Hematopoietic multipotent progenitor cell treated with erythropoietin and hydrocortisone succinate and interleukin-3 and kit ligand, for 15 days (in vitro differentiated cells): ENCODE measurements around the gene MOB1A.
"Not testable (repeated sequence)": the region's sequence is repeated elsewhere in the genome, so short reads cannot be mapped to it uniquely, and the experiment has no call there.

Experiments used
- DNase-seq: peaks from one replicate; pipeline ENCODE4 v3.0.0-alpha.2; 2015; ENCODE audit warnings: low spot score

MOB1A gene

DNA sequence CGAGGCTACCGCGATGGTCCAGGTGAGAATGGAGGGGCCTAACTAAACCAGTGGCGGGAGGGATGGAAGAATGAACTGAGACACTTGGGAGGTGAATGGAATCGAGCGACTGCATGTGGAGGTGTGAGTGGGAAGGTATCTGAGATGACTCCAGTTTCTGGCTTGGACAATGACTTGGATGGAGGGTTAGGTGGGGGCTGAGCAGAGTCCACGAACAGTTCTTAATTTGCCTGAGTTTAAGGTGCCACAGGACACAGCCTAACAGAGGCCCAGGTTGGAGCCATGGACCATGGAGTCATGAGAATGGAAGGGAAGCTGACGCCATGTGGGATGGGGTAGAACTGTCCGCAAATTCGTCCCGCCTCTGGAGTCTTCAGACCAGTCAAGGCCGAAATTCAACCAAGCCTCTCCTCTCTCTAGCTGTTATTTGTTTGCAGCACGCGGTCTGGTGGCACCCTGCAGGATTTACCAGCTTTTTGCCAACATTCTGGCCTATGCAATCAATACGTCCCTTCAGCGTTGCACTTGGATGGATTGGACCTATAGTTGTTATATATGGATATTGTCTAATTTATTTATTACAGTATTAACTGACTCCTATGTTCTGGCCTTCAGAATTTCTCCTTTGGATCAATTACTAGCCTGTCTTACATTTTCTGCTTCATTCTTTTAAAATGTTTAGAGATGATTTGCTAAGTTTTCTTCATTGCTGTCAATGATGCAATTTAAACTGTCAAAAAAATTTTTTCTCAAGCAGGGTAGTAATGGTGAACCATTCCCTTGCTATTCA, 30.0 kb downstream of the MOB1A start:
- no peak for DNase-seq

DNA sequence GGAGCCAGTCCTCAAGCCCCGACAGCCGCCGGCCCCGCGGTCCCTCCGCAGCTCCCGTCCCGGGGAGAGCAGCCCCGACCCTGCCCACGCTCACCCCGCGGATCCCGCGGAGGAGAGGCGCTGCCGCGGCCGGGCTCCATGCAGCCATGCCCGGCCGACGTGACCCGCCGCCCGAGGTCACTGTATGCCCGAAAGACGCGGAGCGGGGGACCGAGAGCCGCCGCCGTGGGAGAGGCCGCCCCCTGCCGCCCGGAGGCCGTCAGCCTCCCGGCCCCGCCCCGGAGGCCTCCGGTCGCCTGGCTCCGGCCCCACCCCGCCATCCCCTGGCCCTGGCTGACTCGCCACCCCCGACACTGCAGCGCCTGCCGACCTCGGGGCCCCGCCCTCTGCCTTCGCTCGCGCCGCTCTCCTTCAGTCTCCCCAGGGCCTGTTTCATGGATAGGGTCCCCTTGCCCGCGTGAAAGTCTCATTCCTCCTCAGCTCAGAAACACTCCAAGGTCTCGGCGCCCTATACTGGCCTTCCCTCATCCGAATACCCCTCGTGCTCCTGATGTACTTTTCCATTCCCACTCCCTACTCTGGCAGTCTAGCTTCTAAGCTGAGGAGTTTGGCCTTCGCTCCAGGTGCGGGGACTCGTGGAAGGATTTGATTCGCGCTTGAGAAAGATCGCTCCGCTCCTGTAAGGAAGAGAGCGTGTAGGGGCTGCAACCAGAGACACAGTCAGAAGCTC, 30.8 kb downstream of the MOB1A start, which contains the start of gene BOLA3:
Gene BOLA3, minus strand, starts transcription at position 186 of the 730 bp plus-strand sequence. Its CDS starts 38 bp downstream, at position 148.
- peak; percentile 89 for DNase-seq

DNA sequence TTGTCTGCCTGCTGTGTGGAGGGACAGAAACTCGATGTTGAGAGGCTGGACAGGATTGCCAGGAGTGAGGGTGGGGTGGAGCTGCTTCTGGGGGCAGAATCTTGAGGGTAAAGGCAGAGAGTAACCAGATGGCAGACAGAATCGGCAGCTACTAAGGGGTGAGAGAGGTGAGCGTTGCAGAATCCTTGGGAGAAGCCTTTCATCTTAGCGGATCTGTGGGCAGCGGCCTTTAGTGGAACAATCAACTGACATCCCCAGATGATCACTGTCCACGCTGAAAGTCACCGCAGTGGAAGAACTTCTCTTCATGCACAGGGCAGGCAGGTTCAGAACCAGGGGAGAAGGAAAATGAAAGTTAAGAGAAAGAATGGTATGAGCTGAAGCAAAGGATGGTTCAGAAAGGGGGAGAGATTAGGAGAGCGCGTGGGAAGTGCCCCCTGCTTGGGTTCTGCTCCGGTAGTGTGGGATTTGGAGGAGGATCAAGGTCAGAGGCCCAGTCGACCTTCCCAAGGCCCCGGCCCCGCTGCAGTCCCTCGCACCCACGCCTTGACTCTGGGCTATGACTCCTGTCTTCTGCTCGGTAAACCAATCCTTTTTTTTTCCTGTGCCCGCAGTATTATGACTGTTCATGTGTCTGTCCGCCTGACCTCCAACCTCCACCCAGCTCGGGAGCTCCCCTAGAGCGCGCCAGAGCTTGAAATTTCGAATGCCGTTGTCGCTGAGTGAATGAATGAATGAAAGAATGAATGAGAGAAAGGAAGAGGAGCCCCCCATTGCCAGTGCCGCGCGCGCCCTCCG, 31.6 kb downstream of the MOB1A start:
- DNase-seq, result no peak

DNA sequence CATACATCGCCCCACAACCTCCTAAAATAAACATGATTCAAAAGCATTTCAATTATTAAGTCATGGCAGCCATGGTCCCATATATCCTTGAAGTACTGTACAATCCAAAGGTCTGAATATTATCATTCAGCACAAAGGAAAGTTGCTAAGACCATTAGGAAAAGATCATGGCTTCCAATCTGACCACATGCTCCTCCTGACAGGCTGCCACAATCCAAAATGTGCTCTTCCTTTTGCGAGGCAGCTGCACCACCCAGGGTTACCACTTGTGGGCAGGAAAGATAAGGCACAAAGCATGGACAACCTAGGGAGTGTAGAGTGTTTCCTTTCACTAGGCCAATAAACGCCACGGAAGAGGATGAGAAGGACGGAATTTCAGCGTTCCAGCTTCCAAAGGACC, 36.3 kb downstream of the MOB1A start:
- DNase-seq, result peak; percentile 41

DNA sequence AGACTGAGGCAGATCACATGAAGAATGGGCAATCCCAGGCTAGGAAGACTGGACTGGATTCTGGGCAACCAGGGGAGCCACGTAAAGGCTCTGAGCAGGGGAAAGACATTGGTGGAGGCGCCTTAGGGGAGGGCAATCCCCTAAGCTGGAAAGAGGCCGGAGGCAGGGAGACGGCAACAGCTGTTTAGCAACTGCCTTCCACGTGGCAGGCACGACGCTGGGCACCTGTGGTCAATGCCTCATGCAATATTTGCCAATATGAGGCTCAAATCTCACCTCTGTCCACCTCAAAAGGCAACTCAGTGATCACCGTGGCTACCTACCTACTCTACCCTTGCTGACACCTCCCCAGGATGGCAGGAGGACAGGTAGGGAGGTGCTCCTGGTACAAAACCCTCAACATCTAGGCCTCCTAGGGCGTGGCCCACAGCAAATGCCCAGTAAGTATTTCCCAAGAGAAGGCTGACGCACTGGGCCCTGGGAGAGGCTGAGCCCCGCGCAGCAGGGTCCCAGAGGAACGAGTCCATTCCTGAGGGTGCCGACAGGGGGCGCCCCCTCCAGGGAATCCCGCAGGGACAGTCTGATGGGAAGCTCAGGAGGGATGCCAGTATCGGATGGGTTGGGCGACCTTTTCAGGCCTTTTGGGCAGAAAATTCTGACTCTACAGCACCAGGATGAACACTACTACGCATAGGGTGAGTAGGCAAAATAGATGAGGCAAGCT, 39.9 kb downstream of the MOB1A start:
- no peak for DNase-seq

DNA sequence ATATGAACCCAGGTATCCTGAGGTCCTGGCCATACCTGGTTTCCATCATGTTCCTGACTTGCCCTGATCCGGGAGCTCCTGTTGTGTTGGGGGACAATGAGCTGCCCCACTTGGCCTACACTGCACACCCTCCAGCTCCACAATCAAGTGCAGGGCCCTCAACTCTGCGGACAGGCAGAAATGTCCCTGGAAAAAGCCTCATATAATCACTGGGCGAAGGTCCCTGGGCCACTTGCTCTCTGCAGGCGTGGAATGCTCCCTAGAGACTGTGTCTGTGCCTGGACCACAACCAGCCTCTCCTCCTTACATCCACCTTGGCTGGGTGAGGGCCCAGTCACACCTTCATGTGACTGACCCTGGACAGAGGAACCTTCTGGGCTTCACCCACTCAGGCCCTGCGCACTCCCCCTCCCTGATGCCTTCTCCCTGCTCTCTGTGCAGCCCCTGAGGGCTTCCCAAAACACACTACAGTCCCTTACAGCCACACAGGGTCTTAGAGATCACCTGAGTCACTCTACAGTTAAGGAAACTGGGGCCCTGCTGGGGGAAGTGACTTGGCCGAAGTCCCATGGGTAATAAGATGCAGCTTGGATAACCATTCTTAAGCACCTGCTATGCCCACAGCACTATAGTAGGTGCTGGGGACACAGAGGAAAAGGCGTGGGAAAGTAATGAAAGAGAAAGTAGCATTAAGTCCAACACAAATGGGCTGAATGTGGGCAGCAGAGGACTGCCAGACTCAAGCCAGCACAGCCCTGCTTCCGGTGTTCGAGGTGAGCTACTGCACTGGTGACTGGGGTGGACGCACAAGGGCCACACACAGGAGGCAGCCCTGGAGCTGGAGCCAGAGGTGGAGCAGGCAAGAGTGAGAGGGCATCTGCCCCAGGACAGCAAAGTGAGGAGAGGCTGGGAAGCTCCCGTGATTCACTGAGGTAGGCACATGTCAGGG, 40.8 kb downstream of the MOB1A start:
- no peak for DNase-seq

DNA sequence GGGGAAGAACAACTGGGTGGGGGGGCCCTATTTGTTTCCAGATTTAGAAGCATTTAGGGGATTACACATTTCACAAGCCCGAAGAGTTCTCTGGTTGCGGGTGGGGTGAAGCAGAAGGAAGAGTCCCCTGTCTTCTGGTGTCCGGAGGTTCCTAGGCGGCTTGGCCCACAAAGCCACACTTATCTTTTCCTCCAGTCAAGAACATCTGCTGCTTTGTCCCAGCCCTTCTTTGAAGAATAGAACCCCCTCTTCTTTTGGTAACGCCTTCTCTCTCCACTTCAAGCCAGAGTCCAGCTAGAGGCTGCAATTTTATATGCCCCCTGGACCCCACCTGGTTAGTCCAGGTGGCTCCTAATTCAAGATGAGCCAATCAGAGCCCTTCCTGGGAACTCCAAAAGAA, 46.8 kb downstream of the MOB1A start:
- peak; percentile 49 for DNase-seq

DNA sequence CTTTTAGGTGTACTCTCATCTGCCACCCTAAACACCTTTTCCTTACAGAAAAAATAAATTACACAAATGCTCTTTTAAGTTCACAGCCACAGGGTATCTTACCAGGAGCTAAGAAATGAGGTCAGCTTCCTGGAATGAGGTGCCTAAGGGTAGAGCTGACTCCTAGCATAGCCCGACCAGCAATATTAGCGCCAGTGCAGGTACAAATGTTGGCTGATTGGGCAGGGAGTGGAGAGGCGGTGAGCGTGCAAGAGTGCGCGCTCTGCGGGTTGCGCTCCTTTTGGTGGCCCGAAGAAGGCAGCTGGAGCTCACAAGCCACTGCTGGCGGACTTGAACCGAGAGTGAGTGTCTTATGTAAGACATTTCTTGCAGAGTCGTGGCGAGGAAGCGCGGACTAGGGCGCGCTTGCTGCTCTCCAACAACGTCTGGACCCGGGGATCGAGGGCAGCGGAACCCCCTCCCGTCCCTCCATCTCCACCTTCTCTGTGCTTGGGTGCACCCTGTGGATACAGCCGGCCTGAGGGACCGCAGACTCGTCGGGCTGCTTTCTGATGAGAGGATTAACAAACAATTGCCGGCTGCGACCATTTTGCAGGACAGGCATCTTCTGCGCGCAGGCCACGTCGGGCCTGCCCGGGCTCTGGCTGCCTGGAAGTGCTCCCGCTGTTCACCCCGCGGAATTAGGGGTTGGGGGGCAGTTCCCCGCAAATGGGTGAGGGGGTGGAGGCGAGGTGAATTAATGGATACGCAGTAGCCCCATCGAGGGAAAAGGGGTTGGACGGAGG, 48.3 kb downstream of the MOB1A start:
- no peak for DNase-seq

DNA sequence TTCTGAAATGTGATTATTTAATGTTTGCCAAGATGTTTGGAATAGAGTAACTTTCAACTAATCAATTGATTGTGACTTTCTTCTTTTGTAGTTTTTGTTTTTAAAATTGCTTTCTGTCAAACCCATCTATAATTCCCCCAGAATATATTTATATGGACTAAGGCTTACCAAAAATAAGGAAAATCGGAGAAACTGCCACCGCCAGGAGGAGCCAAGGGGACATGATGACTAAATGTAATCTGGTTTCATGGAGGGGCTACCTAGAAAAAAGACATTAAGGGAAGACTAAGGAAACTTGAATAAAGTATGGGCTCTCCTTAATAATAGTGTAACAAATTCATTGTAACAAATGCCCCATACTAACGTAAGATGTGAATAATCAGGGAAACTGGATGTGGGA, 50.5 kb downstream of the MOB1A start:
- no peak for DNase-seq

DNA sequence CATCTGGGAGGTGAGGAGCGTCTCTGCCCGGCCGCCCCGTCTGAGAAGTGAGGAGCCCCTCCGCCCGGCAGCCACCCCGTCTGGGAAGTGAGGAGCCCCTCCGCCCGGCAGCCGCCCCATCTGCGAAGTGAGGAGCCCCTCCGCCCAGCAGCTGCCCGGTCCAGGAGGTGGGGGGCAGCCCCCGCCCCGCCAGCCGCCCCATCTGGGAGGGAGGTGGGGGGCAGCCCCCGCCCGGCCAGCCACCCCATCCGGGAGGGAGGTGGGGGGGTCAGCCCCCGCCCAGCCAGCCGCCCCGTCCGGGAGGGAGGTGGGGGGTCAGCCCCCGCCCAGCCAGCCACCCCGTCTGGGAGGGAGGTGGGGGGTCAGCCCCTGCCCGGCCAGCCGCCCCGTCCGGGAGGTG, 54.7 kb downstream of the MOB1A start:
- not testable (repeated sequence) for DNase-seq

DNA sequence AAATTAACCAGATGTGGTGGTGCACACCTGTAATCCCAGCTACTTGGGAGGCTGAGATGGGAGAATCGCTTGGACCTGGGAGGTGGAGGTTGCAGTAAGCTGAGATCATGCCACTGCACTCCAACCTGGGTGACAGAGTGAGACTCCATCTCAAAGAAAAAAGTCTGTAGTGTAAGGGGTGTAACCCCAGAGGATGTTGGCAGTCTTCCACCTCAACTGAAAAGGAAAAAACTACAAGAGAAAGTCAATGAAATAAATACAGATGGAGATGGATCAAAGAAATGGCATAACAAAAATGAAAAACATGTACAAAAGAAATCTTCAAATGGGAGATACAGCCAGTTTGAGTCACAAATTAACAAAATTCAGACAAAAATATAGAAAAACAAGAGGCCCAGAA, 56.8 kb downstream of the MOB1A start:
- not testable (repeated sequence) for DNase-seq

DNA sequence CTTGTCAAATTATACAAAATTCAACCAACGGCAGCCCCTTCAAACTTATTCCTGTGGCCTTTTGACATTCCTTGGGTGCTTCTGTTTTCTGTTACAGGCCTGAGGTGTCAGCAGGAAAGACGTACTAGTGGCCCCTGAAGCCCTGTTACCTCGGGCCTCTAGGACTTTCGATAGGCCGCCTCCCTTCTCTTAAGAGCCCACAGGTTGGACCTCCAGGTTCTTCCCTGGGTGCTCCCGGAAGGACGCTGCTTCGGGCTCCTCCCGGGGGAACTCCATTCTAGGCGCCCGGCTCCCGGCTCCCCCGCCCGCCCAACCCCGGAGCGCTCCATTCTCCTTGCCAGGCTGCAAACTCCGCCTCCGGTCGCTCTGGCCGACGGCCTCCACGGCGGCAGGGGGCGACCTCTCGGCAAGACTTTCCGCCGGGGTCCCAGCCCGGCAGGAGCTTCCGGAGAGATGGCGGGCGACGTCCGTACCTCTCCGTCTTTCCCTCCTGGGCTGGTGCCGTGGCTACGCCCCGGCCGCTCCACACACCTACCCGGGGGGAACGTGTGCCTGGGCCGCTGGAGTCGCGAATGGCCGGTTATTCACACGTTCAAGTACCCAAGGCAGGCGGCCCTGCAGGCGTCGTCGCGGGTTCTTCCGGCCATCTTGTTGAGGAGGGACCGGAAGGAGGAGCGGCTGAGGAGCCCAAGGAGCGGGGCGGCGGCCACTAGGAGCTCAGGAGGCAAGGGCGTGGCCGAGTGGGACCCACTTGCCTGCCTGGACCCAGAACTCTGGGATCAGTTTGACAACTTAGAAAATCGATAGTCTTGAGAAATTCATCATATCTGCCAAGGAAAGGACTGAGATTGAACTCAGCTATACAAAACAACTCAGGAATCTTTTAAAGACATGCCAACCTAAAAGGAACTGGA, 58.5 kb downstream of the MOB1A start:
- peak; percentile 85 for DNase-seq

DNA sequence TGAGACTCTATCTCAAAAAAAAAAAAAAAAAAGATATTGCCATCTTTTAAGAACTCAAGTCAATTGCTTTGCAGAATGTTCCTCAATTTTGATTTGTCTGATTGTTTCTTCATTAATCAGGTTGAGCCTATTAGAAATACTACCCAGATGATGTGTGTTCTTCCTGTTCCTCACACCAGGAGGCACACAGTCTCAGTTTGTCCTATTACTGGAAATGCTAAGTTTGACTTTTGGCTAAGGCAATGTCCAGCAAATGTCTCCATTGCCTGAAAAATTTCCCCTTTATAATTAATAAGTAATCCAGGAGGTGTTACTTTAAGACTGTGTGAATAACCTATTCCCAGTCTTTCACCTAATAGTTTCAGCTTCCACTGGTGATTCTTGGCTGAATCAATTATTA, 59.3 kb downstream of the MOB1A start:
- DNase-seq, result peak; percentile 28

DNA sequence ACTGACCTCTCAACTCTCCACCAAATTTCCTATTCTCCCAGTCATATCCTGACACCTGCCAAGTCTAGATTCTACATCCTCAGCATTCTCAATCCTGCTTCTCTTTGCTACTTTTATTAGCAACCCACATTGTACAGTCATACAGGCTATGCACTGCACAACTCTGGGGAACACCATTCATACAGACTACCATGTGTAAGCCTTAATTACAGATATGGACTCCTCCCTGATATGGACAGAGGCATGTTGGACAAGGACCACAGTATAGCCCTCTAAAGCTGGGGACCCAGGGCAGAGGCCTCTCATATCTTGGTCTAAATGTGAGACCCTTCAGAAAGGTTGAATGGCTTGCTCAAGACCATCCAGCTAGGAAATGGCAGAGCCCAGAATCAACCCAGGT, 67.3 kb downstream of the MOB1A start:
- no peak for DNase-seq

DNA sequence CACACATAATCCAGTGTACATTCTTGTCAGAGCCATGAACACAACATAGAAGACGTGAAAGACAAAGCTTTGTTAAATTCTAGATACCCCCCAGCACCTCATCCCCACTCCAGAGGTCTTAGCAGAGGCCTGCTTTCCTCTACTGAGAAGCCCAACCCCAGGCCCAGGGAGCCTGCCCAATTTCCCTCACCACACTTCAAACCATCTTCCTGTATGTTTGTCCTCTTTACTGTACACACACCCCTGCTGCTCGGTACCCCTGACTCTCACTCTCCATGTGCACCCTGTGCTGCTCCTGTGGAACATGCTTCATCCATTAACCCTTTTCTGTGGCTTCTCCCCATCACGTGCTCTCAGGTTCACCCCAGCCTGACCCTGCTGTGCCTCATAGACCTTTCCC, 68.1 kb downstream of the MOB1A start:
- no peak for DNase-seq

DNA sequence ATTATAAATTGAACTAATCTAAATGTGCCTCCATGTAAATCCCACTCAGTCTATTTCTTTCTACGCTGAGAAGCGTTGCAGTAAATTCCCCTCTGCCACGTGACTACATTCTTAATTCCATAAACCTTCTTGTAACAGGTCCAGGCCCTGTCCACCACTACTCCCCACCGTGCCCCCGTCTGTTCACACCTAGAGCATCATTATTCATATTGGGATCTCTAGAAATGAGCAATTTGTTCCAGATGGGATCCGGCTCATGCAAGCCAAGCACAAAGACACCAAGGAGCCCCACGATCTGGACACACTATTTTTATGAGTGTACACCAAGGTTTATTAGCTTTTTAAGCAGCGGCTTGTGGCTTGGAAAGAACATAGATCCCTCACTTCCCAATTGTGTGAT, 69.1 kb downstream of the MOB1A start:
- no peak for DNase-seq

DNA sequence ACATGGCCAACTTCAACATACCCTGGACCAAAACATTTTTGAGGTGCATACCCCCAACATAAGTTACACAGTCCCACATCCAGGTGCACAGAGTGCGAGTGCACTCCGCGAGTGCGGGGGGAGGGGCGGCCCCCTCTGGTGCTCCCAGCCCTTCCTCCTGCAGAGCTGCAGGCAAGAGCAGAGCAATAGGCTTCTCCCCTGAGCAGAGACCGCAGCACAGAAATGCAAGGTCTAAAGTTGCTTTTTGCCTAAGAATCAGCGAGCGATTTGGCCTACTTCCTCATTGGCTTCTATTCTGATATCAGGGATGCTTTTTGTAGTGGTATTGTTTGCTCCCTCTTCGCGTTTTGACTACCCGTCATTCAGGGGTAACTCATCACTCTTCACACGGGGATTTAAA, 71.6 kb downstream of the MOB1A start:
- no peak for DNase-seq

DNA sequence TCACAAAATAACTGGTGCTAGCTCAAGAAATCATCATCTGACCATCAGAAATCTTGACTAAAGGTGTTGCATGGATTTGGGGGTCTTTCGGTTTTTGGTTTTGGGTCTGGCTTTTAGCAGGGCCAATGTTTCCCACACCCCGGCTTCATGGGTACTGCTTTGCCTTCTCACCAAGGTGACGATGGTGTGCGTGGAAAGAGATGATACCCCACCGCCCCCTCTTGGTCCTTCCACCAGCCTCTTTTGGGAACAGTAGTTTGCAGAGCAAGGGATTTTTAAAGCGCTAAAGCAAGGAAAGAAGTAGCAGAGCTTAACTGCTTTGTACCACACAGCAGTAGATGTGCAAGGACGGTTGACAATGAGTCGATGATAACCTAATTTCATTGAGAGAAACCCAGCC, 73.3 kb downstream of the MOB1A start:
- no peak for DNase-seq

DNA sequence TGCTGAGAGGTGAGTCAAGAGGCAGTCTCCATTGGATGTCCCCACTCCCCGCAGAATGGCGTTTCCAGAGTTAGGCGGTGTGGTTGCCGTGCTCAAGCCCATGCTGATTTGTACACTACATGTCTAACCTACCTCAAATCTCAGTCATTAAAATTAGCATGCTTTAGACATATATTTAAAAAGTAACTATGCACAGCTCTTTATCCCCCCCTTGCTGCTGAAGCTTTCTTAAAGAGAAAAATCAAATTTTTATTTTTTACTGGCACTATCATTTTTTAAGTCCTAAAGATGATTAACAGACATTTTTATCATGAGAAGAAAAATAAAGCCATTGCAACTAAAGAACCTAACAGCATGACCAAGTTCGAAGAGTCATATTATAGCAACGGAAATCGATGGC, 73.8 kb downstream of the MOB1A start:
- no peak for DNase-seq
